Liver (tissue), 3 donors: ENCODE data around the gene HTT-AS.
"Not testable (repeated sequence)": the region's sequence is repeated elsewhere in the genome, so short reads cannot be mapped to it uniquely, and the experiment has no call there.

Experiments
- GABPA ChIP-seq, 2 donors: IDR thresholded peaks in 1 of 2; conservative IDR thresholded peaks in 1 of 2; 2 replicates each; pipeline ENCODE4 v1.6.1; 2016; ENCODE audit warnings: antibody characterized with exemption in 2 of 2, mild to moderate bottlenecking in 1 of 2, moderate library complexity in 1 of 2
- SP1 ChIP-seq: IDR thresholded peaks from 2 replicates; pipeline ENCODE4 v1.6.1; 2018; ENCODE audit warnings: antibody characterized with exemption, mild to moderate bottlenecking
- TAF1 ChIP-seq: conservative IDR thresholded peaks from 2 replicates; pipeline ENCODE4 v1.6.1; 2016; ENCODE audit warnings: antibody characterized with exemption, mild to moderate bottlenecking
- YY1 ChIP-seq: IDR thresholded peaks from 2 replicates; pipeline ENCODE4 v1.6.1; 2016; ENCODE audit warnings: antibody characterized with exemption, mild to moderate bottlenecking
- TF ChIP-seq, protein P1 (sequence below): fragments of 150-350 bp; IDR thresholded peaks from 2 replicates; pipeline ENCODE4 v1.5.1; 2017; ENCODE audit warnings: improper control_type of control experiment, low read depth, low read length; ENCODE audit not compliant: missing input control
- TF ChIP-seq, protein P2 (sequence below): IDR thresholded peaks from 2 replicates; pipeline ENCODE4 v1.6.1; 2016; ENCODE audit warnings: antibody characterized with exemption, mild to moderate bottlenecking
- TF ChIP-seq, protein P3 (sequence below): IDR thresholded peaks from 2 replicates; pipeline ENCODE4 v1.6.1; 2016; ENCODE audit warnings: antibody characterized with exemption
- donor health status: healthy.
- donor health status: healthy.

DNA sequence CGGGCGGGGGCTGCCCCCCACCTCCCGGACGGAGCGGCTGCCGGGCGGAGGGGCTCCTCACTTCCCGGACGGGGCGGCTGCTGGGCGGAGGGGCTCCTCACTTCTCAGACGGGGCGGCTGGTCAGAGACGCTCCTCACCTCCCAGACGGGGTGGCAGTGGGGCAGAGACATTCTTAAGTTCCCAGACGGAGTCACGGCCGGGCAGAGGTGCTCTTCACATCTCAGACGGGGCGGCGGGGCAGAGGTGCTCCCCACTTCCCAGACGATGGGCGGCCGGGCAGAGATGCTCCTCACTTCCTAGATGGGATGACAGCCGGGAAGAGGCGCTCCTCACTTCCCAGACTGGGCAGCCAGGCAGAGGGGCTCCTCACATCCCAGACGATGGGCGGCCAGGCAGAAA, 20.4 kb upstream of the HTT-AS start:
- TF ChIP-seq, protein P1, sequence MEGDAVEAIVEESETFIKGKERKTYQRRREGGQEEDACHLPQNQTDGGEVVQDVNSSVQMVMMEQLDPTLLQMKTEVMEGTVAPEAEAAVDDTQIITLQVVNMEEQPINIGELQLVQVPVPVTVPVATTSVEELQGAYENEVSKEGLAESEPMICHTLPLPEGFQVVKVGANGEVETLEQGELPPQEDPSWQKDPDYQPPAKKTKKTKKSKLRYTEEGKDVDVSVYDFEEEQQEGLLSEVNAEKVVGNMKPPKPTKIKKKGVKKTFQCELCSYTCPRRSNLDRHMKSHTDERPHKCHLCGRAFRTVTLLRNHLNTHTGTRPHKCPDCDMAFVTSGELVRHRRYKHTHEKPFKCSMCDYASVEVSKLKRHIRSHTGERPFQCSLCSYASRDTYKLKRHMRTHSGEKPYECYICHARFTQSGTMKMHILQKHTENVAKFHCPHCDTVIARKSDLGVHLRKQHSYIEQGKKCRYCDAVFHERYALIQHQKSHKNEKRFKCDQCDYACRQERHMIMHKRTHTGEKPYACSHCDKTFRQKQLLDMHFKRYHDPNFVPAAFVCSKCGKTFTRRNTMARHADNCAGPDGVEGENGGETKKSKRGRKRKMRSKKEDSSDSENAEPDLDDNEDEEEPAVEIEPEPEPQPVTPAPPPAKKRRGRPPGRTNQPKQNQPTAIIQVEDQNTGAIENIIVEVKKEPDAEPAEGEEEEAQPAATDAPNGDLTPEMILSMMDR = not testable (repeated sequence)
- not testable (repeated sequence) for TF ChIP-seq TAF1; SP1; GABPA (IDR thresholded peaks at IDR 0.05 in 1 of 2, conservative IDR thresholded peaks at IDR 0.05 in 1 of 2); YY1
- TF ChIP-seq, protein P2, sequence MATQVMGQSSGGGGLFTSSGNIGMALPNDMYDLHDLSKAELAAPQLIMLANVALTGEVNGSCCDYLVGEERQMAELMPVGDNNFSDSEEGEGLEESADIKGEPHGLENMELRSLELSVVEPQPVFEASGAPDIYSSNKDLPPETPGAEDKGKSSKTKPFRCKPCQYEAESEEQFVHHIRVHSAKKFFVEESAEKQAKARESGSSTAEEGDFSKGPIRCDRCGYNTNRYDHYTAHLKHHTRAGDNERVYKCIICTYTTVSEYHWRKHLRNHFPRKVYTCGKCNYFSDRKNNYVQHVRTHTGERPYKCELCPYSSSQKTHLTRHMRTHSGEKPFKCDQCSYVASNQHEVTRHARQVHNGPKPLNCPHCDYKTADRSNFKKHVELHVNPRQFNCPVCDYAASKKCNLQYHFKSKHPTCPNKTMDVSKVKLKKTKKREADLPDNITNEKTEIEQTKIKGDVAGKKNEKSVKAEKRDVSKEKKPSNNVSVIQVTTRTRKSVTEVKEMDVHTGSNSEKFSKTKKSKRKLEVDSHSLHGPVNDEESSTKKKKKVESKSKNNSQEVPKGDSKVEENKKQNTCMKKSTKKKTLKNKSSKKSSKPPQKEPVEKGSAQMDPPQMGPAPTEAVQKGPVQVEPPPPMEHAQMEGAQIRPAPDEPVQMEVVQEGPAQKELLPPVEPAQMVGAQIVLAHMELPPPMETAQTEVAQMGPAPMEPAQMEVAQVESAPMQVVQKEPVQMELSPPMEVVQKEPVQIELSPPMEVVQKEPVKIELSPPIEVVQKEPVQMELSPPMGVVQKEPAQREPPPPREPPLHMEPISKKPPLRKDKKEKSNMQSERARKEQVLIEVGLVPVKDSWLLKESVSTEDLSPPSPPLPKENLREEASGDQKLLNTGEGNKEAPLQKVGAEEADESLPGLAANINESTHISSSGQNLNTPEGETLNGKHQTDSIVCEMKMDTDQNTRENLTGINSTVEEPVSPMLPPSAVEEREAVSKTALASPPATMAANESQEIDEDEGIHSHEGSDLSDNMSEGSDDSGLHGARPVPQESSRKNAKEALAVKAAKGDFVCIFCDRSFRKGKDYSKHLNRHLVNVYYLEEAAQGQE = not testable (repeated sequence)
- TF ChIP-seq, protein P3, sequence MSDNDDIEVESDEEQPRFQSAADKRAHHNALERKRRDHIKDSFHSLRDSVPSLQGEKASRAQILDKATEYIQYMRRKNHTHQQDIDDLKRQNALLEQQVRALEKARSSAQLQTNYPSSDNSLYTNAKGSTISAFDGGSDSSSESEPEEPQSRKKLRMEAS = not testable (repeated sequence)
